SK-N-SH treated with all-trans-retinoic acid at 6 μM for 48 hours (cell line): Measurements from ENCODE around the gene TIAM2.

Experiments
- ZFP3 ChIP-seq: fragments of 250-450 bp; sonication (Bioruptor Pico); IDR thresholded peaks from 2 replicates; pipeline ENCODE4 v1.5.0; 2020; ENCODE audit warnings: mild to moderate bottlenecking, moderate library complexity
- ZNF565 ChIP-seq: fragments of 450-650 bp; formaldehyde crosslinking; conservative IDR thresholded peaks from 2 replicates; pipeline ENCODE4 v1.5.0; 2020; ENCODE audit warnings: low read depth, mild to moderate bottlenecking, moderate library complexity
- ZNF70 ChIP-seq: fragments of 450-650 bp; formaldehyde crosslinking; IDR thresholded peaks from 2 replicates; pipeline ENCODE4 v1.5.0; 2020; ENCODE audit warnings: mild to moderate bottlenecking, moderate library complexity

- TF ChIP-seq ZNF565 (CRISPR knock-in tag) (no peak), ZFP3 (CRISPR knock-in tag) (no peak), ZNF70 (CRISPR knock-in tag) (no peak)
These were observed 126.2 kb downstream of the TIAM2 start for GRCh38 chr6:155121294-155121693.
